D721Med (cell line): ENCODE data around the gene SHFL.

Source experiments
- DNase-seq: peaks from one replicate; pipeline ENCODE4 v3.0.0; 2011; ENCODE audit warnings: low spot score; ENCODE audit not compliant: insufficient read length
- FAIRE-seq: peaks from 2 replicates; lab custom pipeline; 2011; peaks lifted over from hg19 to GRCh38; lab: Jason Lieb, UNC
- CTCF ChIP-seq: IDR thresholded peaks from 2 replicates; pipeline ENCODE4 v1.5.1; 2012; ENCODE audit warnings: mild to moderate bottlenecking, control low read depth; ENCODE audit not compliant: insufficient read depth; ENCODE audit errors: missing control alignments

The SHFL gene

GRCh38 chr19:10134040-10134439, 47.9 kb downstream of the SHFL start:
- no peak for FAIRE-seq
- TF ChIP-seq CTCF, result no peak
- peak; percentile 5 for DNase-seq

- no peak for TF ChIP-seq CTCF
- no peak for FAIRE-seq
Observed at GRCh38 chr19:10135551-10136334, 49.6 kb downstream of the SHFL start.

GRCh38 chr19:10136936-10137335, 50.8 kb downstream of the SHFL start:
- DNase-seq (peak; percentile 5), FAIRE-seq (no peak)

More at GRCh38 chr19:10135551-10136334, 49.6 kb downstream of the SHFL start:
- peak; percentile 10 for DNase-seq

GRCh38 chr19:10137751-10138682, 51.9 kb downstream of the SHFL start:
- DNase-seq, result peak; percentile 8
- FAIRE-seq, result no peak

More at GRCh38 chr19:10136936-10137335, 50.8 kb downstream of the SHFL start:
- no peak for TF ChIP-seq CTCF

GRCh38 chr19:10138879-10139795, 53.0 kb downstream of the SHFL start:
- no peak for TF ChIP-seq CTCF
- DNase-seq (peak; percentile 19), FAIRE-seq (no peak)

More at GRCh38 chr19:10137751-10138682, 51.9 kb downstream of the SHFL start:
- no peak for TF ChIP-seq CTCF

- no peak for FAIRE-seq
- no peak for DNase-seq
- no peak for TF ChIP-seq CTCF
Observed at GRCh38 chr19:10139952-10140351, 53.8 kb downstream of the SHFL start.
